ENCODE measurements around the gene PDZRN4.
"Not testable (repeated sequence)": the region's sequence is repeated elsewhere in the genome, so short reads cannot be mapped to it uniquely, and the experiment has no call there.

- TF ChIP-seq POLR2AphosphoS5, CTCF, POLR2A (IDR thresholded peaks at IDR 0.05): not testable (repeated sequence)
These were observed 427.1 kb downstream of the PDZRN4 start for GRCh38 chr12:41615174-41615573.

Data from suprapubic skin (tissue), 4 donors.